Measurements from ENCODE around the gene TBC1D30. TPM values are rescaled to one million over a fixed set of nuclear protein-coding genes. Genes with fewer than 3 reads are reported as not detected.

Gene TBC1D30
- total RNA-seq, 4 donors from 2014 or later: 7.0 to 31.3 (median 9.0) TPM

DNA sequence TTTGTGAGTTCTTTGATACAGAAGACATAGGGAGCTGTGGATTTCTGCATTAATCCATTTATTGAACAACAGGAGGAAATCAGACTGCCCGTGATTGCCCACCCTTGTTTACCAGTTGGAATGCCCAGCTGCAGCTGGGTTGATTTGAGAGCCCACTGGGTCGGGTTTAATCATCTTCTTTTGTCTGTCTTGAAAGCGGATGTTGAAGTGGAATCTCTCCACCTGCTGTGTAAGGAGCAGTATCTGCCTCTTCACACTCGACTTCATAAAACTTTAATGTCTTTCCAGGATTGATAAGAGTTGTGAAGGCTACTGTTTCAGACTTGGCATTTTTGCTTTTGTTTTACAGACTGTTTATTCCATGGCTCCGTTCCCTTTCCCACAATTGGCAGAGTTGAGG, 39.9 kb downstream of the TBC1D30 start:
- H3K4me1 ChIP-seq: no peaks in the 10 kb centered on the region

DNA sequence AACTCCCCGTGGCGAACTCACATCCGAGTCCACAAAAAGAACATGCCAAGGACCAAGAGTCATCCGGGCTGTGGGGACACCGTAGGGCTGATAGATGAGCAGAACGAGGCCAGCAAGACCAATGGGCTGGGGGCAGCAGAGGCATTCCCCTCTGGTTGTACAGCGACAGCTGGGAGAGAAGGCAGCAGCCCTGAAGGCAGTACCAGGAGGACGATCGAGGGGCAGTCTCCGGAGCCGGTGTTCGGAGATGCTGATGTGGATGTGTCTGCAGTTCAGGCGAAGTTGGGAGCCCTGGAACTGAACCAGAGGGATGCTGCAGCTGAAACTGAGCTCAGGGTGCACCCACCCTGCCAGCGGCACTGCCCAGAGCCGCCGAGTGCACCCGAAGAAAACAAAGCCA, 50.7 kb downstream of the TBC1D30 start:
- Histone ChIP-seq H3K27ac (no peak overlapping the region), H3K4me1 (no peaks in the 10 kb centered on the region), H3K36me3 (no peaks in the 10 kb centered on the region), H3K27me3 (no peaks in the 10 kb centered on the region), H3K9me3 (no peaks in the 10 kb centered on the region), H3K4me3 (replicated peaks in 1 of 3) (no peak overlapping the region)
- no peak for DNase-seq
- TF ChIP-seq, protein P1, sequence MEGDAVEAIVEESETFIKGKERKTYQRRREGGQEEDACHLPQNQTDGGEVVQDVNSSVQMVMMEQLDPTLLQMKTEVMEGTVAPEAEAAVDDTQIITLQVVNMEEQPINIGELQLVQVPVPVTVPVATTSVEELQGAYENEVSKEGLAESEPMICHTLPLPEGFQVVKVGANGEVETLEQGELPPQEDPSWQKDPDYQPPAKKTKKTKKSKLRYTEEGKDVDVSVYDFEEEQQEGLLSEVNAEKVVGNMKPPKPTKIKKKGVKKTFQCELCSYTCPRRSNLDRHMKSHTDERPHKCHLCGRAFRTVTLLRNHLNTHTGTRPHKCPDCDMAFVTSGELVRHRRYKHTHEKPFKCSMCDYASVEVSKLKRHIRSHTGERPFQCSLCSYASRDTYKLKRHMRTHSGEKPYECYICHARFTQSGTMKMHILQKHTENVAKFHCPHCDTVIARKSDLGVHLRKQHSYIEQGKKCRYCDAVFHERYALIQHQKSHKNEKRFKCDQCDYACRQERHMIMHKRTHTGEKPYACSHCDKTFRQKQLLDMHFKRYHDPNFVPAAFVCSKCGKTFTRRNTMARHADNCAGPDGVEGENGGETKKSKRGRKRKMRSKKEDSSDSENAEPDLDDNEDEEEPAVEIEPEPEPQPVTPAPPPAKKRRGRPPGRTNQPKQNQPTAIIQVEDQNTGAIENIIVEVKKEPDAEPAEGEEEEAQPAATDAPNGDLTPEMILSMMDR (IDR thresholded peaks at IDR 0.05): no peak
- no peak for TF ChIP-seq POLR2A (IDR thresholded peaks at IDR 0.05)
- intact Hi-C loops (cut with DNase I): no loop called here
- WGBS, 2 donors: 88 to 89% methylated on average over 17 of the region's 17 CpGs

More for the DNA sequence above, 39.9 kb downstream of the TBC1D30 start:
- Histone ChIP-seq H3K4me3 (replicated peaks in 1 of 3) (no peak overlapping the region), H3K36me3 (no peaks in the 10 kb centered on the region), H3K27me3 (no peaks in the 10 kb centered on the region), H3K9me3 (no peaks in the 10 kb centered on the region), H3K27ac (no peak overlapping the region)
- intact Hi-C loops (cut with DNase I): no loop called here
- no peak for DNase-seq
- 53 to 65% methylated on average over 5 of the region's 5 CpGs for WGBS, 2 donors
- no peak for TF ChIP-seq POLR2A (IDR thresholded peaks at IDR 0.05)
- TF ChIP-seq, protein P1 (IDR thresholded peaks at IDR 0.05): no peak

DNA sequence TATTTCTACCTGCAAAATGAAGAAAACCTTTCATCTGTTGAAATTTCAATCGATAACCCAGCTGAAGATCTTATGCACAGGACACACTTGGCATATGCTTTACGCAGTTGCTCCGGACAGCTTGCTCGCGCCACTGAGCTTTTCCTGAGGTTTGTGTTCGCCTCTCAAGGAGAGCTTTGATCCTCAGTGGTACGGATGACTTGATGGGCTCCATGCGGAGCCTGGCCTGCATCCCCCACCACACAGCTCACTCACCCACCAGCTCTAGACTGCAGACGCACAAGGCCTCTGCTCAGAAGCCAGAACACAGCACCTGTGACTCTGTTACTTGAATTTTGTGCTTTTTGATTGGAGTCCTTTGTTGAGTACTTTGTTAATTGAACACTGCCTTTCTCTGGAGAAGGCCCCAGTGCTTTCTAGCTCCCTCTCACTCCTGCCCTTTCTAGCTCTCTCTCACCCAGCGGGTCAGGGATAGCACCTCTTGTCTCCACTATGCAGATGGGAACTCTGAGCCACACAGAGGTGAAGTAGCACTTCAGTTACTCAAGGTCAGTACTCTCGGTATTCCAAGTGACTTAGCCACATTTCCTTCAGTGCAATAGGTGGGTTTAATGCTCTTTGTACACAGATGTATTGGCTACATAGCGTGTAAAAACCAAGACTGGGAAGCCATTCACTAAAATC, 52.1 kb downstream of the TBC1D30 start:
- no peak for DNase-seq
- Histone ChIP-seq H3K27me3 (no peaks in the 10 kb centered on the region), H3K27ac (no peak overlapping the region), H3K9me3 (no peaks in the 10 kb centered on the region), H3K4me1 (no peaks in the 10 kb centered on the region), H3K36me3 (no peaks in the 10 kb centered on the region), H3K4me3 (replicated peaks in 1 of 3) (no peak overlapping the region)
- intact Hi-C loops (cut with DNase I): no loop called here
- WGBS, 2 donors: 87 to 88% methylated on average over 12 of the region's 12 CpGs
- TF ChIP-seq POLR2A (IDR thresholded peaks at IDR 0.05): no peak
- TF ChIP-seq, protein P1 (IDR thresholded peaks at IDR 0.05): no peak

DNA sequence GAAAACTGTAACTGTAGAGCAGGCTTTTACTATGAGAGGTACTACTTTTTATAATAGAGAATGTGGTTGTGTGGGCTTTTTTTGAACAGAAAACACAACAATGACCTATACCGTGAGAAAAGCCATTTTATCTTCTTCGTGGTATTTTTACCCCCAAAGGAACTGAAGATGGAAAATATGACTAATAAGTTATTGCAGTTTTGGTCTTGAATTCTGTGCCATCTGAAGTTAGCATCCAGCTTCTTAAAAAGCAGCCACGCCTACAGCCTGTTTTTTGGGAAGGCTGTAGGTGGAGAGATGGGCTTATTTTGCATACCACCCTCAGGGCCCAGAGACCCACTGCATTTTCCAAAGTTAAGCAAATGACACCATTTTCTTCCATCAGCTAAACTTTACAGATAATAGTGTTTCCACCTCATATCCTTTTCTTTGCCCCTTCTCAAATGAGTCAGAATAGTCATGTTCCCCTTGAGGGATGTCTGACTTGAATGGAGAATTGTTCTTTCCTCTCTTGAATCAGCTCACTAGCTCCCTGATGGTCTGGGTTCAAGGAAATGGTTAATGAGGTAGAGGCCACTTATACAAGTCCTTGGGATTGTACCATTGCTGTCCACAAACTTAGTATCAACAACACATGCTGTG, 53.0 kb downstream of the TBC1D30 start:
- Histone ChIP-seq H3K27me3 (no peaks in the 10 kb centered on the region), H3K27ac (no peak overlapping the region), H3K9me3 (no peaks in the 10 kb centered on the region), H3K4me1 (no peaks in the 10 kb centered on the region), H3K4me3 (replicated peaks in 1 of 3) (no peak overlapping the region), H3K36me3 (no peaks in the 10 kb centered on the region)
- DNase-seq: no peak
- TF ChIP-seq, protein P1 (IDR thresholded peaks at IDR 0.05): no peak
- TF ChIP-seq POLR2A (IDR thresholded peaks at IDR 0.05): no peak
- WGBS, 2 donors: 84 to 85% methylated on average over 3 of the region's 3 CpGs
- intact Hi-C loops (cut with DNase I): no loop called here

DNA sequence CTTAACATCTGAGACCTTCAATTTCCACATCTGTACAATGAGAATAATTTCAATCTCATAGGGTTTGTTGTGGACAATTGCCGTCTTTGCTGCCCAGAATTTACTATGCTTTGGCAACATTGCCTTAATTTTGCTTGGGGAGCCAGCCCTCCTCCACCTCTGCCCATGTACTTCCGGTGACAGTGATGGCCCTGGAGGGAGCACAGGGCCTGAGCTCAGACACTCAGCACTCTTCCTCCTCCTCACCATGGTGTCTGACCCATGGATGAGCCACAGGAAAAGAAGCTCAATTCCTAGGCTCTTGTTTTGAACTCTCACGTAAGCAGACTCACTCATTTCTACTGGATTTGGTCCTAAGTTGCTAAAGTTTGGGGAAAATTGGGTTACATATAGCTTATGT, 58.2 kb downstream of the TBC1D30 start:
- no peaks in the 10 kb centered on the region for H3K4me1 ChIP-seq
- H3K27me3 ChIP-seq: no peaks in the 10 kb centered on the region
- H3K4me3 ChIP-seq (replicated peaks in 1 of 3): no peak overlapping the region
- no peak overlapping the region for H3K27ac ChIP-seq
- no peak for DNase-seq
- intact Hi-C loops (cut with DNase I): no loop called here
- WGBS, 2 donors: 88 to 96% methylated on average over 3 of the region's 3 CpGs
- H3K36me3 ChIP-seq: no peaks in the 10 kb centered on the region
- no peaks in the 10 kb centered on the region for H3K9me3 ChIP-seq
- TF ChIP-seq, protein P1 (IDR thresholded peaks at IDR 0.05): no peak
- TF ChIP-seq POLR2A (IDR thresholded peaks at IDR 0.05): no peak
